Thyroid gland (tissue), 4 donors: ENCODE measurements around the gene PACS2.

Source experiments
- POLR2A ChIP-seq, 2 donors: fragments of 450-650 bp; IDR thresholded peaks; one replicate each; pipeline ENCODE4 v1.6.1; 2017; ENCODE audit warnings: antibody characterized with exemption in 2 of 2, mild to moderate bottlenecking in 2 of 2, moderate library complexity in 1 of 2
- TF ChIP-seq, protein P1 (sequence below), 6 experiments: fragments of 200-600 bp in 3 of 6; fragments of 450-650 bp in 3 of 6; sonication (generic) in 3 of 6; IDR thresholded peaks; one replicate each; pipeline ENCODE4 v1.5.1; 2016 to 2019; ENCODE audit warnings: antibody characterized with exemption in 6 of 6, mild to moderate bottlenecking in 2 of 6, inconsistent platforms in 1 of 6, moderate library complexity in 1 of 6

DNA sequence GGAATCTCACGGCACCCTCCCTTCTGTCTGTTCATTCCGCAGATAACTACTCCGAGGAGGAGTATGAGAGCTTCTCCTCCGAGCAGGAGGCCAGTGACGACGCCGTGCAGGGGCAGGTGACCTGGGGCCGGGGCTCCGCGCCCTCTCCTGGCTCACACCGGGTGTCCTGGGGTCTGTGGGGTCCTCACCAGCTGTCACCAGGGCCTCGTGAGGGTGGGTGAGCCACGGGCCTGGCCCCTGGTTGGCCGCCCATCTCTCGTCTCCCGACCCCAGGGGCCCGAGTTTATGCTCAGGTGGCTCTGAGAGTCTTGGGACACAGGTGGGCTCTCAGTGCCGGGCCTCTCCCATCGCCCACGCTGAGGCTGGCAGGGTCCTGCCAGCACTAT is 53.5 kb downstream of the PACS2 start:
- TF ChIP-seq, protein P1, sequence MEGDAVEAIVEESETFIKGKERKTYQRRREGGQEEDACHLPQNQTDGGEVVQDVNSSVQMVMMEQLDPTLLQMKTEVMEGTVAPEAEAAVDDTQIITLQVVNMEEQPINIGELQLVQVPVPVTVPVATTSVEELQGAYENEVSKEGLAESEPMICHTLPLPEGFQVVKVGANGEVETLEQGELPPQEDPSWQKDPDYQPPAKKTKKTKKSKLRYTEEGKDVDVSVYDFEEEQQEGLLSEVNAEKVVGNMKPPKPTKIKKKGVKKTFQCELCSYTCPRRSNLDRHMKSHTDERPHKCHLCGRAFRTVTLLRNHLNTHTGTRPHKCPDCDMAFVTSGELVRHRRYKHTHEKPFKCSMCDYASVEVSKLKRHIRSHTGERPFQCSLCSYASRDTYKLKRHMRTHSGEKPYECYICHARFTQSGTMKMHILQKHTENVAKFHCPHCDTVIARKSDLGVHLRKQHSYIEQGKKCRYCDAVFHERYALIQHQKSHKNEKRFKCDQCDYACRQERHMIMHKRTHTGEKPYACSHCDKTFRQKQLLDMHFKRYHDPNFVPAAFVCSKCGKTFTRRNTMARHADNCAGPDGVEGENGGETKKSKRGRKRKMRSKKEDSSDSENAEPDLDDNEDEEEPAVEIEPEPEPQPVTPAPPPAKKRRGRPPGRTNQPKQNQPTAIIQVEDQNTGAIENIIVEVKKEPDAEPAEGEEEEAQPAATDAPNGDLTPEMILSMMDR (IDR thresholded peaks at IDR 0.05), result no peak
- no peak for TF ChIP-seq POLR2A (IDR thresholded peaks at IDR 0.05)
